GM12878 (cell line): Measurements from ENCODE around the gene NAA35. TPM values are rescaled to one million over a fixed set of nuclear protein-coding genes. Genes with fewer than 3 reads are reported as not detected.

Source experiments
- ATAC-seq: fragments of 200-7000 bp; cut with Tn5 transposase; 3 replicates; pipeline ENCODE4 v1.9.1; 2020; ENCODE audit warnings: mild to moderate bottlenecking, moderate library complexity
- BruUV-seq: library from RNA; stranded (reverse); fragments of 400-500 nt; replicated peaks from 2 replicates; lab custom pipeline; 2021; lab: Mats Ljungman, UMichigan
- CTCF ChIA-PET: fragments of 300-600 bp; sonication (Branson Sonifier 250); formaldehyde crosslinking; extraction: SDS; loops from one replicate; lab custom pipeline; 2021; ENCODE audit warnings: inconsistent platforms; lab: Yijun Ruan, JAX
- POLR2A ChIA-PET: fragments of 350-600 bp; formaldehyde crosslinking; extraction: SDS; loops from one replicate; lab custom pipeline; 2021; ENCODE audit warnings: inconsistent platforms; lab: Charles Lee
- RAD21 ChIA-PET: fragments of 300-600 bp; sonication (Branson Sonifier 250); formaldehyde crosslinking; loops from one replicate; lab custom pipeline; 2023; ENCODE audit warnings: antibody characterized with exemption; ENCODE audit not compliant: unreplicated experiment; lab: Charles Lee
- SMC1A ChIA-PET: fragments of 300-600 bp; sonication (Branson Sonifier 250); formaldehyde crosslinking; loops from one replicate; lab custom pipeline; 2023; ENCODE audit not compliant: unreplicated experiment, uncharacterized antibody; lab: Charles Lee
- DNase-seq: peaks from one replicate; pipeline ENCODE4 v3.0.0-alpha.2; 2011; ENCODE audit warnings: low read depth, low spot score
- FAIRE-seq: peaks from 3 replicates; lab custom pipeline; 2011; peaks lifted over from hg19 to GRCh38; lab: Jason Lieb, UNC
- H2AFZ ChIP-seq: 2 replicates; pipeline ENCODE4 v1.6.0; 2011; ENCODE audit warnings: low read depth, low read length, control low read depth; ENCODE audit not compliant: control insufficient read depth
- H3K27ac ChIP-seq: 2 replicates; pipeline ENCODE4 v1.5.1; 2011; ENCODE audit warnings: control low read depth; ENCODE audit not compliant: control insufficient read depth, insufficient read depth
- H3K27me3 ChIP-seq, 2 experiments: replicated peaks in 1 of 2; 2 replicates each; pipeline versions ENCODE4 v1.6.0 to v1.6.1; 2011; ENCODE audit warnings: low read length in 1 of 2; ENCODE audit not compliant: control insufficient read depth in 2 of 2, insufficient read depth in 2 of 2
- H3K36me3 ChIP-seq, 2 experiments: 2 replicates each; pipeline ENCODE4 v1.5.1; 2011; ENCODE audit warnings: low read length in 1 of 2; ENCODE audit not compliant: control insufficient read depth in 2 of 2, insufficient read depth in 2 of 2
- H3K4me1 ChIP-seq: 2 replicates; pipeline ENCODE4 v1.6.1; 2011; ENCODE audit warnings: mild to moderate bottlenecking, low read length, moderate library complexity, mixed read lengths; ENCODE audit not compliant: control insufficient read depth, insufficient read depth
- H3K4me2 ChIP-seq: 2 replicates; pipeline ENCODE4 v1.6.0; 2011; ENCODE audit warnings: control low read depth; ENCODE audit not compliant: control insufficient read depth, insufficient read depth
- H3K4me3 ChIP-seq: fragments of 200-600 bp; sonication (generic); 2 replicates; pipeline ENCODE4 v1.5.1; 2016
- H3K79me2 ChIP-seq: 2 replicates; pipeline ENCODE4 v1.6.0; 2011; ENCODE audit warnings: low read length; ENCODE audit not compliant: control insufficient read depth, insufficient read depth
- H3K9ac ChIP-seq: 2 replicates; pipeline ENCODE4 v1.8.0; 2011; ENCODE audit warnings: low read length, control low read depth, mixed read lengths; ENCODE audit not compliant: control insufficient read depth, insufficient read depth
- H3K9me3 ChIP-seq: replicated peaks from 3 replicates; pipeline ENCODE4 v1.5.1; 2011; ENCODE audit warnings: mild to moderate bottlenecking, low read length; ENCODE audit not compliant: control insufficient read depth, insufficient read depth
- H4K20me1 ChIP-seq: 2 replicates; pipeline ENCODE4 v1.6.0; 2011; ENCODE audit not compliant: control insufficient read depth, insufficient read depth
- BHLHE40 ChIP-seq, 2 experiments: fragments of 450-650 bp in 1 of 2; IDR thresholded peaks; 2 replicates each; pipeline ENCODE4 v1.6.1; 2011 to 2017; ENCODE audit warnings: low read depth in 2 of 2, borderline replicate concordance in 1 of 2, improper control_type of control experiment in 1 of 2, low read length in 1 of 2, mild to moderate bottlenecking in 1 of 2
- BRCA1 ChIP-seq: IDR thresholded peaks from 2 replicates; pipeline ENCODE4 v1.6.1; 2011; ENCODE audit warnings: low read depth, low read length, improper control_type of control experiment
- KAT2A ChIP-seq: conservative IDR thresholded peaks from 2 replicates; pipeline ENCODE4 v1.6.1; 2011; ENCODE audit warnings: low read depth, low read length; ENCODE audit not compliant: control insufficient read depth
- NBN ChIP-seq: fragments of 450-650 bp; IDR thresholded peaks from 2 replicates; pipeline ENCODE4 v1.6.1; 2016
- RB1 ChIP-seq: fragments of 450-650 bp; formaldehyde crosslinking; IDR thresholded peaks from 2 replicates; pipeline ENCODE4 v1.6.1; 2017; ENCODE audit warnings: mild to moderate bottlenecking, borderline replicate concordance
- RCOR1 ChIP-seq: conservative IDR thresholded peaks from 2 replicates; pipeline ENCODE4 v1.6.1; 2012; ENCODE audit warnings: low read depth, low read length, improper control_type of control experiment
- SMC3 ChIP-seq: IDR thresholded peaks from 2 replicates; pipeline ENCODE4 v1.6.1; 2011; ENCODE audit warnings: low read length, improper control_type of control experiment, borderline replicate concordance
- TBL1XR1 ChIP-seq: IDR thresholded peaks from 2 replicates; pipeline ENCODE4 v1.6.1; 2012; ENCODE audit warnings: low read depth, low read length, improper control_type of control experiment
- ZZZ3 ChIP-seq: IDR thresholded peaks from 2 replicates; pipeline ENCODE4 v1.6.1; 2011; ENCODE audit warnings: low read depth; ENCODE audit not compliant: control insufficient read depth, insufficient read length
- in situ Hi-C: fragments of 300-500 bp; cut with MboI; formaldehyde crosslinking; loops from 9 replicates; pipeline ENCODE4 v1.14.3; 2018; ENCODE audit warnings: mixed read lengths
- intact Hi-C: fragments of 100-400 bp; cut with micrococcal nuclease; formaldehyde crosslinking; loops from one replicate; pipeline ENCODE4 v1.14.2; 2022; ENCODE audit not compliant: unreplicated experiment
- polyA plus RNA-seq, 11 experiments: library from polyadenylated mRNA; depleted of rRNA in 4 of 11; unstranded in 6 of 11; stranded (reverse) in 5 of 11; fragments of >200 nt; fragmentation: Nextera tagmentation in 4 of 11; fragmentation: Illumina TruSeq in 1 of 11; extraction: Ambion mirVana in 4 of 11; extraction: Trizol in 1 of 11; gene quantifications; 1 replicate in 1 of 11; 2 replicates in 10 of 11; pipeline versions ENCODE4 v1.2.1 to v1.2.3, GENCODE V29; 2011 to 2016; ENCODE audit warnings: inconsistent platforms in 2 of 11, missing spikeins in 2 of 11, low read depth in 1 of 11
- total RNA-seq, 4 experiments: library from RNA; depleted of rRNA in 3 of 4; stranded (reverse); fragments of >200 nt in 3 of 4; fragmentation: Illumina TruSeq in 1 of 4; extraction: Trizol in 1 of 4; gene quantifications; 2 replicates each; pipeline versions ENCODE4 v1.2.1 to v1.2.3, GENCODE V29; 2013 to 2021
- TF ChIP-seq, protein P1 (sequence below): fragments of 450-650 bp; IDR thresholded peaks from 2 replicates; pipeline ENCODE4 v1.6.1; 2017; ENCODE audit warnings: antibody characterized with exemption, mild to moderate bottlenecking, moderate library complexity
- TF ChIP-seq, protein P2 (sequence below): fragments of 450-650 bp; IDR thresholded peaks from 2 replicates; pipeline ENCODE4 v1.6.1; 2018; ENCODE audit warnings: mild to moderate bottlenecking, low read depth, moderate library complexity; ENCODE audit not compliant: partially characterized antibody
- TF ChIP-seq, protein P3 (sequence below): fragments of 450-650 bp; IDR thresholded peaks from 2 replicates; pipeline ENCODE4 v1.6.1; 2017; ENCODE audit warnings: mild to moderate bottlenecking, low read depth, inconsistent platforms; ENCODE audit not compliant: poor library complexity, severe bottlenecking

NAA35 gene
- total and polyA plus RNA-seq, 10 of the 15 experiments (the other 5 are each of a cell fraction or from before 2014, with no cell fraction given): 15.5 to 38.0 (median 26.9) TPM

DNA sequence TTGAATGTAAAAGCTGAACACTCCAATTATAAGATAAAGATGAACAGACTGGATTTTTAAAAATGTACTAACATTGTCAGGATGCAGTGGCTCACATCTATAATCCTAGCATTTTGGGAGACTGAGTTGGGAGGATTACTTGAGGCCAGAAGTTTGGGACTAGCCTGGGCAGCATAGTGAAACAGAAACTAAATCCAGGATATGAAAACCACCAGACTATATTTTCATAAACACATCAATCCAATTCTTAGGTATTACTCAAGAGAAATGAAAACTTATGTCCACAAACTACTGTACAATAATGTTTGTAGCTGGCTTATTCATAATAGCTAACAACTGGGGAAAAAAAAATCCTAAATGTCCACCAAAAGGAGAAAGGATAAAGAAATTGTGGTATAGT is 26.8 kb upstream of the NAA35 start:
- H2AFZ ChIP-seq: no peak overlapping the region; the same call in 1 of the 2 replicates
- no peaks in the 10 kb centered on the region for H4K20me1 ChIP-seq
- ChIA-PET POLR2A (no interaction called here), RAD21 (no interaction called here), SMC1A (no interaction called here), CTCF (no interaction called here)
- no peaks in the 10 kb centered on the region for H3K4me1 ChIP-seq
- FAIRE-seq (no peak), DNase-seq (no peak), ATAC-seq (peak; percentile 32; the same call in 1 of the 3 replicates)
- H3K27me3 ChIP-seq: no peaks in the 10 kb centered on the region
- TF ChIP-seq RCOR1 (no peak), ZZZ3 (no peak), TBL1XR1 (no peak), RB1 (no peak), BHLHE40 (IDR thresholded peaks at IDR 0.05; ENCODE audit: borderline replicate concordance in 1 of 2, low read depth in 2 of 2, low read length in 1 of 2) (no peak), BRCA1 (no peak), SMC3 (no peak), KAT2A (no peak), NBN (no peak)
- TF ChIP-seq, protein P1, sequence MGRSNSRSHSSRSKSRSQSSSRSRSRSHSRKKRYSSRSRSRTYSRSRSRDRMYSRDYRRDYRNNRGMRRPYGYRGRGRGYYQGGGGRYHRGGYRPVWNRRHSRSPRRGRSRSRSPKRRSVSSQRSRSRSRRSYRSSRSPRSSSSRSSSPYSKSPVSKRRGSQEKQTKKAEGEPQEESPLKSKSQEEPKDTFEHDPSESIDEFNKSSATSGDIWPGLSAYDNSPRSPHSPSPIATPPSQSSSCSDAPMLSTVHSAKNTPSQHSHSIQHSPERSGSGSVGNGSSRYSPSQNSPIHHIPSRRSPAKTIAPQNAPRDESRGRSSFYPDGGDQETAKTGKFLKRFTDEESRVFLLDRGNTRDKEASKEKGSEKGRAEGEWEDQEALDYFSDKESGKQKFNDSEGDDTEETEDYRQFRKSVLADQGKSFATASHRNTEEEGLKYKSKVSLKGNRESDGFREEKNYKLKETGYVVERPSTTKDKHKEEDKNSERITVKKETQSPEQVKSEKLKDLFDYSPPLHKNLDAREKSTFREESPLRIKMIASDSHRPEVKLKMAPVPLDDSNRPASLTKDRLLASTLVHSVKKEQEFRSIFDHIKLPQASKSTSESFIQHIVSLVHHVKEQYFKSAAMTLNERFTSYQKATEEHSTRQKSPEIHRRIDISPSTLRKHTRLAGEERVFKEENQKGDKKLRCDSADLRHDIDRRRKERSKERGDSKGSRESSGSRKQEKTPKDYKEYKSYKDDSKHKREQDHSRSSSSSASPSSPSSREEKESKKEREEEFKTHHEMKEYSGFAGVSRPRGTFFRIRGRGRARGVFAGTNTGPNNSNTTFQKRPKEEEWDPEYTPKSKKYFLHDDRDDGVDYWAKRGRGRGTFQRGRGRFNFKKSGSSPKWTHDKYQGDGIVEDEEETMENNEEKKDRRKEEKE: no peak
- TF ChIP-seq, protein P2, sequence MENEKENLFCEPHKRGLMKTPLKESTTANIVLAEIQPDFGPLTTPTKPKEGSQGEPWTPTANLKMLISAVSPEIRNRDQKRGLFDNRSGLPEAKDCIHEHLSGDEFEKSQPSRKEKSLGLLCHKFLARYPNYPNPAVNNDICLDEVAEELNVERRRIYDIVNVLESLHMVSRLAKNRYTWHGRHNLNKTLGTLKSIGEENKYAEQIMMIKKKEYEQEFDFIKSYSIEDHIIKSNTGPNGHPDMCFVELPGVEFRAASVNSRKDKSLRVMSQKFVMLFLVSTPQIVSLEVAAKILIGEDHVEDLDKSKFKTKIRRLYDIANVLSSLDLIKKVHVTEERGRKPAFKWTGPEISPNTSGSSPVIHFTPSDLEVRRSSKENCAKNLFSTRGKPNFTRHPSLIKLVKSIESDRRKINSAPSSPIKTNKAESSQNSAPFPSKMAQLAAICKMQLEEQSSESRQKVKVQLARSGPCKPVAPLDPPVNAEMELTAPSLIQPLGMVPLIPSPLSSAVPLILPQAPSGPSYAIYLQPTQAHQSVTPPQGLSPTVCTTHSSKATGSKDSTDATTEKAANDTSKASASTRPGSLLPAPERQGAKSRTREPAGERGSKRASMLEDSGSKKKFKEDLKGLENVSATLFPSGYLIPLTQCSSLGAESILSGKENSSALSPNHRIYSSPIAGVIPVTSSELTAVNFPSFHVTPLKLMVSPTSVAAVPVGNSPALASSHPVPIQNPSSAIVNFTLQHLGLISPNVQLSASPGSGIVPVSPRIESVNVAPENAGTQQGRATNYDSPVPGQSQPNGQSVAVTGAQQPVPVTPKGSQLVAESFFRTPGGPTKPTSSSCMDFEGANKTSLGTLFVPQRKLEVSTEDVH: no peak
- TF ChIP-seq, protein P3, sequence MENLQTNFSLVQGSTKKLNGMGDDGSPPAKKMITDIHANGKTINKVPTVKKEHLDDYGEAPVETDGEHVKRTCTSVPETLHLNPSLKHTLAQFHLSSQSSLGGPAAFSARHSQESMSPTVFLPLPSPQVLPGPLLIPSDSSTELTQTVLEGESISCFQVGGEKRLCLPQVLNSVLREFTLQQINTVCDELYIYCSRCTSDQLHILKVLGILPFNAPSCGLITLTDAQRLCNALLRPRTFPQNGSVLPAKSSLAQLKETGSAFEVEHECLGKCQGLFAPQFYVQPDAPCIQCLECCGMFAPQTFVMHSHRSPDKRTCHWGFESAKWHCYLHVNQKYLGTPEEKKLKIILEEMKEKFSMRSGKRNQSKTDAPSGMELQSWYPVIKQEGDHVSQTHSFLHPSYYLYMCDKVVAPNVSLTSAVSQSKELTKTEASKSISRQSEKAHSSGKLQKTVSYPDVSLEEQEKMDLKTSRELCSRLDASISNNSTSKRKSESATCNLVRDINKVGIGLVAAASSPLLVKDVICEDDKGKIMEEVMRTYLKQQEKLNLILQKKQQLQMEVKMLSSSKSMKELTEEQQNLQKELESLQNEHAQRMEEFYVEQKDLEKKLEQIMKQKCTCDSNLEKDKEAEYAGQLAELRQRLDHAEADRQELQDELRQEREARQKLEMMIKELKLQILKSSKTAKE: no peak
- in situ Hi-C loops: no loop called here
- H3K36me3 ChIP-seq: no peaks in the 10 kb centered on the region
- H3K4me3 ChIP-seq: no peak overlapping the region
- H3K27ac ChIP-seq: no peak overlapping the region
- H3K79me2 ChIP-seq: no peaks in the 10 kb centered on the region
- intact Hi-C loops: no loop called here
- no TSS peak for BruUV-seq
- H3K9ac ChIP-seq: no peak overlapping the region
- H3K9me3 ChIP-seq: no peaks in the 10 kb centered on the region
- no peak overlapping the region for H3K4me2 ChIP-seq
